GM18868 (cell line): ENCODE results near the gene PTPRR.
"Not testable (repeated sequence)": the region's sequence is repeated elsewhere in the genome, so short reads cannot be mapped to it uniquely, and the experiment has no call there.

Source experiments
- ATAC-seq: cut with Tn5 transposase; IDR thresholded peaks from one replicate; pipeline ENCODE4 v1.9.1; 2021; ENCODE audit warnings: mild to moderate bottlenecking, moderate library complexity; ENCODE audit not compliant: unreplicated experiment

PTPRR gene

DNA sequence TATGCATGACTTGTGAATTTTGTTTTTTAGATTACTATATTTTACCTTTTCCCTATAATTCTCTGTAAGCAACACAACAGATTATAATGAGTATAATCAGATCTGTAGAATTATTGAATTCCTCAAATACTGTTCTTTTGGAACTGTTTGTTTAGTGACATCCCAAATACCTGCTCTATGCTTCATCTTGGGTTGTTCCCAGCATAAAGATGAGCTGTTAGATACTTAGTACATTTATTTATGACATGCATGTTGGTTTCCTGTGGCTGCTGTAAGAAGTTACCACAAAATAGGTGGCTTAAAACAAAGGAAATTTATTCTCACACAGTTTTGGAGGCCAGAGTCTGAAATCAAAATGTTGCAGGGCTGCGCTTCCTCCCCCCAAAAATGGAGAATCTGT is 78.4 kb downstream of the PTPRR start:
- ATAC-seq: no peak

DNA sequence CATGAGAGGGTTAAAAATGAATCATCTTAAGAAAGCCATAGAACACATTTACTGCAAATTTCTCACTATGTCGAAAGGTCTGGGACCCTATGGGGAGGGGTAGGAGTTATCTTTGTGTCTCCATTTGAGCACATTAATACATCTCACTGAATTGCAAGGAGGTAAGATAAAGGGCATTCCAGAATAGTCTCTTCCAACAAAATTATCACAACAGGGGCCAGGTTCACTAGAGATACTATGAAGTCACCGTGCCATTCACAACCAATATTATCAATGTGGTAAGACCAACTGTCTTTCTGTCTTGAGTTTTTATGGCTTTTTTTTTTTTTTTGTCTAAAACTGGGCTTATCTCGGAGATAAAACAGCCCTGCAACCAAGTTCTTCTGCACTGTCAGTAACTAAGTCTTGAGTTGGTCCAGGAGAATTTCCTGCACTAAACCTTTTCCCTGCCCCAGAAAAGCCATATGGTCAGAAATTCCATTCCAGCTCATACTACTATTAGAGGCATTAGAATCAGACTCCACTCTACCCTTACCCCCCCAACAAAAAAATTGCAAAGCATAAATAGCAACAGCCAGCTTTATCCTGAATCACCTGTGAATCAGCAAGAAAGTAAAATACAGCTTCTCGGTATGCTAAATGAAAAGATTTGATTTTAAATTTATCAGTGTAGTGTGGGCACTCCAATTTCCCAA is 79.7 kb downstream of the PTPRR start:
- ATAC-seq: no peak

DNA sequence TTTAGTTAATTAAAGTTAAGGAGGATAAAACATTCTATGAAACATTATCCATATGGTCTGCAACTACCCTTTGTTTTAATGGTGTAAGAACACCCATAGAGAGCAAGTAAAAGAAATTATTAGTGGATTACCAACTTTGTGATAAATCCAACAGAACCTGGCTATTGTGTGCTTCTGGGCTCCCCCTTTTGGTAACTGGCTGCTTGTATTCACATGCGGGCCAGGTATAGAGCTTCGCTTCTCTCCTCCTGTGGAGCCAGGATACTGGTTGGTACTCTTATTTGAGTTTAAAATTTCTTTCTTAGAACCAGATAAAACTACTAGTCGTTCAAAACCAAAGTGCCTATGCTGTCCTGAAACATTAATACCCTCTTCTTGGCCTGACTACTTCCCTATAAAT is 81.0 kb downstream of the PTPRR start:
- no peak for ATAC-seq

DNA sequence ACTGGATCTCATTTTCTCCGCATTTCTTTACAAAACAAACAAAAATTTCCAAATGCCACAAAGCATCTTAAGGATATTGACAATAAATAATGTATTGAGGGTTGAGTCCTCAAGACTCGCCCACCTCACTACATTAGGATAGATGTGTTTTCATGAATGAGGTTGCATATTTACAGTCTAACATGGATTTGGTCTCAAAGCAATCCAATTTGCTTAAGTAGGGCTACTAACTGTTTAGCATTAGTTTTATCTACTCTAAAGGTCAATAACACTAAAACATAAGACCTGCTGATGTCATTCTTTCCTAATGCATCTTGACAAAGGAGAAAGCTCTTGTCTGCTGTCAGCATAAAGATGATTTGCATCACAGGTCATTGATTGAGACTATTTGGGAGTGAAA is 82.4 kb downstream of the PTPRR start:
- no peak for ATAC-seq

DNA sequence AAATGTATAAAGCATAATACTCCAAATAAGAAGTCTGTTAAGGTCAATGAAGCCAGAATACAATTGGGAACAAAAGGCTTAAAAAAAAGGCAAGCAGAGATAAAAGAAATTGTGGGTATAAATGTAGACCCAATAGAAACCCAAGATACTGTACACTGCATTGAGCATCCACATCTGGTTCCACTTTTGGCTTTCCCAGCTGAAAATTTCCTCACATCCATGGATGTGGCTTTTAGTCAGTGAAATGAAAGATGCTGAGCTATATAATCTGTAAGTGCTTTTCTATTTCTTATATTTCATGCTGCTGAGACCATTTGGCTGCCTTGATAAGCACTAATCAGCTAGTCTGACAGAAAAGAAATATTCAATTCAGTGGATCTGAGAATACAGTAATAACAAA is 83.5 kb downstream of the PTPRR start:
- no peak for ATAC-seq

DNA sequence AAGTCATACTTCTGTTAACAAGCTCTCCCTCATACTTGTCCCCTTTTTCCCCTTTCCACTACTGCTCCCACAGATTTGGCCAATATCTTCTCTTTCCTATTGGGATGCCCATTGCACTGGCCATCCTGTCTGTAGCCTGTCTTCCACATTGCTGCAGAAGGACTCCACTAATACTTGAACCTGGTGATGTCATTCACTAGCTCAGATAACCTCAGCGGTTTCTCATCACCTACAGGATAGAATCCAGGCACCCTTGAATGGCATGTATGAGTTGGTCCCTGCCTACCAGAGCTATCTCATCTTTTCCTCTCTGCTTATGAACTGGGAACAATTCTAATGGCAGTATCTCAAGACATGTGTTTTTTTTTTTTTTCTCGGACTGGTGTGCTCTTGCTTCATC is 84.6 kb downstream of the PTPRR start:
- ATAC-seq: no peak

DNA sequence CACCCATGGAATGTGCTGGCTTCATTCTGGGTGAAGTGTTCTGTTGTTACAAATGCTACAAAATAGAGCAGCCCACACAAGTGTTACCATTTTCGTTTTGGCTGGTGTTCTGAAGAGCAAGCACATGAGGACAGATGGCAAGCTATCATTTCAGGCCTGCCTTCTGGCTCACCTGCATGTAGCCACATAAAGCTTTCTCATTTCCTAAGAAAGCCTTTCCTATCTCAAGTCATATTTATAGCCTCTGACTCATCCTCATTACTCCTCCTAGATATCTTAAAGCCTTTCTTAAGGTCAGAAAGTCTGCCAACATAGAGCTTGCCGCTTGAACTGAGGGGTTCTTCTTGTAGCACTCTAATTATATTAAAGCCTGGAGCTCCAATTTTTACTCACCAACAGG is 89.0 kb downstream of the PTPRR start:
- no peak for ATAC-seq

DNA sequence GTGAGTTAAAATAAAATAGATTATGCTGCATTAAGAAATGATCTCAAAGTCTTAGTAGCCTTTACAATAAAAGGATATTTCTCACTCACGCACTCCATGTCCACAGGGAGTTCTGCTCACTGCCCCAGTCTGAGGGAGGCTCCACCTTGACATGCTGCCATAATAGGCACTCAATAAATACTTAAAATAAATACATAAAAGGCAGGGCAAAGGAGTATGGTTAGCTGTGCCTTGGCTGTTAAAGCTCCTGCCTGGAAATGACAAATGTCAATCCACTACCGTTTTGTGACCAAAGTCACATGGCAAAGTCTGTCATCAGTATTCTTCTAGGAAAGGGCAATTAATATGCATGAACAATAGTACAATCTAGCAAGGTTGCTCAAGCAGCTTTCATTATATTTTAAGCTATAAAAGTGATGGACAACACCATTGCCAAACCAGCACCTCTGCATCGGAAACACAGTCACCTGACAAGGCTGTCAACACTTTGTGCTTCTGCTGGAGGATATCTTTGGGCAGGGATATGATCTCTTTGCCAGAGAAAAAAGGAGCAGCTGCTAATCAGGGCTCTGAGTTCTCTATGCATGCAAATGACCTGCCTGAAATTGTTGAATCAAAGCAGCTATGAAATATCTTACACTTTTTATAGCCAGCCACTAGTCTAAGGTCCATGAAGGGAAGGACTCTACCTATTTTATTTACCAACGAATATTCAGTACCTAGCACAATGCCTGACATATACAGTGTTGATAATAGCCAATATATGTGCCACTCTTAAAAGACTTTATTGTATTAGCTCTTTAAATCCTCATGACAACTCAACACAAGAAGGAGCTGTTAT is 90.1 kb downstream of the PTPRR start:
- ATAC-seq: no peak

DNA sequence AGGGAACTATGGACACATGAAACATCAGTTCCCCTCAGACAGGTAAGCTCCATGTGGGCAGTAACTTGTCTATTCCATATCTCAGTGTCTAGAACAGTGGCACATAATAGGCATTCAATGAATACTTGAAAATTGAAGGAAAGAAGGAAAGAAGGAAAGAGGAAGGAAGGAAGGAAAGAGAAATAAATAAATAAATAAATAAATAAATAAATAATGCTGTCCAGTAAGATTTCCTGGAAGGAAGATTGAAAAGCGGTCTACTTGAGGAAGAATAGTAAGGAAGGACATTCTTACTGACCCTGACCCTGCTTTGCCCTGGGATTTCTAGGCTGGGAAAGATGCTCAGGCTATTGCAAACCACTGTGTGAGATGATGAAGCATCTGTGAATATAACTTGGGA is 91.5 kb downstream of the PTPRR start:
- no peak for ATAC-seq

DNA sequence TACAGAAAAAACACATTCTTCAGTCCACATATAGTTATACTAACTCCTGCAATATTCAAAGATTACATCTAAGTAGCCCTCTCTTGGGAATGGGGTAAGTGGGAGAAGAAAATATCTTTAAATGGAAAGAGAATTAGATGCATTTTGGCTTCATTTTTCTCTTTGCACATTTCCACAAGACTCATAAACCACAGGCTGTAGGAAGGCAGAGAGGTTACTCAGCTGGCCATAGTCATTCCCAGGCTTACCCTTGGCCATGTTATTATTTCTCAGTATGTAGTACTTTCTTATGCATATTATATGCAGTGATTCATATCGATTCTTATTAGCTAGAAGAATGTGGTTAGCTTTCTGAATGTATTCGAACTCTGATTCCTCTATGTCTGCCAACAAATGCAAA is 92.2 kb downstream of the PTPRR start:
- no peak for ATAC-seq

DNA sequence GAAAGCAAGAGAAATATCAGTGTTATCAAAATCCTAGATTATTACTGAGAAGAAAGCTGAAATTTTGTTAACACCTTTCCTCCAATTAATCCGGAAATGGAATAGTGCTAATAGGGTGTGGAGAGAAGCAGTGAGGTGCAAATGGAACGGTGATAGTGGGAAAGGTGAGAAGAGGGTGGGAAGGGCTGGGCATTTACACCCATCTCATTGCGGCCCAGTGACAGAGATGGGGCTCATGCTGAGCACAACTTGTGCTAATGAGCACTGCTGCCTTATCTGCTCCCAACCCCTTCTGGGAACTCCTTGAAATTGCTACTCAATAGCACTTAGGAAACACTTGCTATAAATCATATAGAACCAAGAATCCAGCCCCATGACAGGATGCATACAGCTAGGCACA is 94.4 kb downstream of the PTPRR start:
- ATAC-seq: no peak

DNA sequence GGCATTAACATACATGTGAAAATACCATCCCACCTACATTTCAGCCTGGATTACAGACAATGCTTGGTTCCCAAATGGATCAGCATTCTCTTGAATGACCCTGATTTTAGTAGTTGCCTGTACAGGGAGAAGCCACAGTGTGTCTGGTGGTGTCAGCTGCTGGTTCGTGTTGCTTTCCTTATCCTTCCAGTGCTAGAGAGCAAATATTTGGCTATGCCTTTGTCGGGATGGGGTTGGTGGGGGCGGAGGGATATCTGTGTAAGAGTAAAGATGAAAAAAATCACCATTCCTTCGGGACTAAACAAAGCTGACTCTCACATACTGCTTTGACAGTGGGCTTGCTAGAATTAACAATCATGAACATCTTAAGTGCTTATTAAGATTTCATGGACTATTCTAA is 96.0 kb downstream of the PTPRR start:
- no peak for ATAC-seq

DNA sequence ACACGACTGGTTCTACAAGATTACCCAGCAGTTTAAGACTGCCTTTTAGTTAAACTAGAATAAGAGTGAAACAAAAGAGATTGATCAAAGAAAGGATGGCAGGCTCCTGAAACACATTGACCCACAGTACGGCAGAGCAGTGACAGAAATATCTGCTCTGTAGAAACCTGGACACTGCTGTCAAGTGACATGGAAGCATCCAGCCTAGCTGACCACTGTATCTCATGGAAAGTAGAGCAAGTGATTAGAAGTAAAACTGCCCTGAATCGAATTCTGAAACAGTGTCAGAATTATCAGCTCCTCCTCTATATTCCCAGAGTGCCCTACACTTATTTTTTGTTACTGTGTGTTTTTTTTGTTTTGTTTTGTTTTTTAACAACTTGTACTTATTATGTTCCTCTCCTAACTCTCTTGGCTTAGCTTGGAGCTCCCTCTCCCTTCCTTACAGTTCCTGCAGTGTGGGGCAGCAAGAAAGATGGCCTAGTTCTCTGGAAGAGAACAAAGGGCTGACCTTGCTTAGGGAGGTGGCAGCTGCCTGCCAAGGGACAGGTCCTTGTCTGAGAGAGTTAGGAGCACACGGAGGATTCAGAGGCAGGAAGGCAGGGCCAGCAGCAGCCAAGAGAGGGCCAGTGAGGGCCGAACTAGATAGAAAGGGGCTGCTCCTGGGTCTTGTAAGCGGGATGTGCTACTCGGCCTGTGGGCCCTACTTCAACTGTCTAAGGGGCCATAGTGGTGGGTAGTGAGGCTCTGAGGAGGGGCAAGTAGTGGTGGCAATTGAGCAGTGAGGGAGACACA is 97.2 kb downstream of the PTPRR start:
- no peak for ATAC-seq

DNA sequence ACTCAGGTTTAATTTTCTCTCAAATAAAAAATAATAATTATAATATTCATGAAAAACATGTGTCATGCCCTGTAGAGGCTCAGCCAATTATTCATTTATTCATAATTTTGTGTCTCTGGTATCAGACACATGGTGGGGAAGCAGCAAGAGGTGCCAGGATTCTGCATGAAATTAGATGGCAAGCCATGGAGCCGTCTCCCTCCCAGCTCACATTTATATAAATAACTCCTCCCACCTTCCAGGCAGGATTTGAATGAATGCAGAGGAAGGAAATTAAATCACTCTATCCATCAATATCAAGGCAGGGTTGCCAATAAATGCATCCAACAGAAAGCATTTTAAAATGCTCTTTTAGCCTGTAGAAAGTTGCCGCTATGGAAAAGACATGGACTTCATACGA is 98.1 kb downstream of the PTPRR start:
- no peak for ATAC-seq

DNA sequence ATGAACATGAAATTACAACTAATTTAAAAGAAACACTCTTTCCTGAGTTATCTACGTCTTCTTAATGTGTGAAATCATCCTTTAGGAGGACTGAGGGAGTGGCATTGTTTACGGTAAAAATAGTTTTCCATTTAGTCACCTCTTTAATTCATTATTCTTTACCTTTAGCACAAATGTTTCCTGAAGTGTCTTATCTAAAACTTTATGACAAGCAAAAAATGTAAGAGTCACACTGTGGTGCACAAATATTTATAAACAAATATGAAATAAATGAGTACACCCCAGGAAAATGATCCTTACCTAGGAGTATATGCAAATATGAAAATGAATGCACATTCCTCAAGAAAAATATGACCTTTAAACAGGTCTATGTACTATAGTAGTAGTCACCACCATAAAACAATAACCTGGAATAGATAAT is 104.6 kb downstream of the PTPRR start:
- no peak for ATAC-seq

DNA sequence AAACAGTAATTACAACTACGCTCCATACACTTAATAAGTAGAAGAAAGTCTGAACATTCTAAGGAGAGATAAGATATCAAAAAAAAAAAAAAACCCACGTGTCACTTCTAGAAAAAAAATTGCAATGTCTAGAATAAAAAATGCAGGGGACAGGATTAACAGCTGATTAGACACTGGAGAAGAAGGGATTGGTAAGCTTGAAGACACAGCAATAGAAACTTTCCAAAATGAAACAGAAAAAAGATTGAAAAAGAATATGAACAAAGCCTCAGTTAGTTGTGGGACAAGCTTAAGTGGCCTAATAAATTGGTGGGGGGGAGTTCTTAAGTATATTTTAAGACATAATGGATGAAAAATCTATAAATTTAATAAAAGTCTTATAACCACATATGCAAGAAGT is 105.5 kb downstream of the PTPRR start:
- no peak for ATAC-seq

DNA sequence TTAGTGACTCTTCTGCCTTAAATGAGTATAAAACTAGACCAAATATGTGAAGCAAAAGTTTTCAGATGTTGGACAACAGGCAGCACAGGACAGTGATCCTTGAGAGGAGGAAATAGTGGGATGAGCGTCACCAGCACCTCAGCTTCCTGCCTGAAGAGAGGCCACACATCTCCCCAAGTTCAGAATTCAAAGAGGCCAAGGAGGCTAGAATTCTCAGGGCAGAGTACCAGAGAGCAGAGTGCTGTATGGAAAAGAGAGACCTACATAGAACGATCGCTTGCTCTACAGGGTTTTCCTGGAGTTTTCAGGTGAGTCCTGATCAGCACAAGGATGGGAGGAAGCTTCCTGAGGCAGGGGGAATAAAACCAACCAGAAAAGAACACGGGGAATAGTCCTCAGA is 107.0 kb downstream of the PTPRR start:
- ATAC-seq: no peak

DNA sequence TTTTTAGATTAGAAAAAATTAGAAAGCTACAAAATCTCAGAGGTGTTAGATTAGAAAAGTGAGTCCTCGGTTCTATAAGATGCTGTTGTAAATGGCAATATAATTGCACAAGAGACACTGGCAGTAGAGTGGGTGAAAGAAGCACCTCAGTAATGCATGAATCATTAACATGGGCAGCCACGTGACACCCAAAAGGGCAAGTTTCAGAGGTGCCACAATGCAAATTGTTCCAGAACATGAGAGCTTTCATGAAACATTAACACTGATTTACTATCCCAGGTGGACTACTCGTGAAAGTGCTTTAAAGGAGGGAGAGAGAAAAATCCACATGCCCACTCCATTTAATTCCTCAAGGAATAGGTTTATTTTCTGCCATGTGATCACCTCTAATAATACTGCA is 108.4 kb downstream of the PTPRR start:
- ATAC-seq: no peak

DNA sequence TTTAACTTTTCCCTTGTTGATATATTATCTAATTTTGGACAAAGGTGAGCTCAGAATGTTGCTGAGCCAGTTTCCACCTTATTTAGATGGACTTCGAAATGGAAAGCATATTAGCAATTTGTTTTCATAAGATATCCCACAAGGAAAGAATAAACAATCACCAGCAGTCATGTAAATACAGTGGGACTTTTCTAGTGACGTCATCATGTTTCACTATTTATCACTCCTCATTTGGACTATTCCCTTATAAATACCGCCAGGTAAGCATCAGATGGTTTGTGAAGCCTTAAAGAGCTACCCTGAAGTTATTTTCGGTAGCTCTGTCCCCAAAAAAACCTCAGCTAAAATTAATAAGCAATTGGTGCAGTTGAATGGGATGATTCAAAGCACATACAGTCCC is 110.7 kb downstream of the PTPRR start:
- ATAC-seq: no peak

DNA sequence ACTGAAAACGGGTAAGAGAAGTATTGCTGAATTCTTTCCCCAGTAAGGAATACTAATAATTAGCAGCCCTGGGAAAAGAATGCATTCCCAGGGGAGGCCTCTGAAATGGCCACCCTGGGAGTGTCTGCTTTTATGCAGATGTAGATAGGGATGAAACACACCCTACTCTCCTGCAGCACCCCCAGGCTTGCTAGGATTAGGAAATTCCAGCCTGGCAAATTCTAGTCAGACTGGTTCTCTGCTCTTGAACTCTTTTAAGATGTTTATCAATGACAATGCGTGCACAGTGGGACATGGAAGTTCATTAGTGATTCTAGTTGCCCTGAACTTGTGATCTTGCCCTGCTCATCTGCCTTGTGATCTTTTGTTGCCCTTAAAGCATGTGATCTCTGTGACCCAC is 112.5 kb downstream of the PTPRR start:
- not testable (repeated sequence) for ATAC-seq

DNA sequence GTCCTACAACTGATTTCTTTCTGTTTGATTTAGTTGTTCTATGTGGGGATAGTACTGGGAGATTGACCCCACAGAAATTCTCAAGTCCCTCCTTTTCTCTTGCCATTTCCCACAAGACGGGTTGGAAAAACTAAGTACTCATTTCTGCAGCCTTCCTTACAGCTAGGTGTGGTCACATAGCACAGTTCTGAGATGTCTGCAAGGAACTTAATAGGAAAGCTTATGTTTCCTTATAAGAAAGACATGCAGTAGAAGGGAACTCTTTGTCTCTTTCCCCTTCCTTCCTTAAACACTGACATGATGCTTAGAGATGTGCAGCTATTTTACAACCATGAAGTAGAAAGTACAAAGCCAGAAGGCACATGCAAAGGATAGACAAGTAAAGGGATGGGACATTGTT is 113.7 kb downstream of the PTPRR start:
- no peak for ATAC-seq

DNA sequence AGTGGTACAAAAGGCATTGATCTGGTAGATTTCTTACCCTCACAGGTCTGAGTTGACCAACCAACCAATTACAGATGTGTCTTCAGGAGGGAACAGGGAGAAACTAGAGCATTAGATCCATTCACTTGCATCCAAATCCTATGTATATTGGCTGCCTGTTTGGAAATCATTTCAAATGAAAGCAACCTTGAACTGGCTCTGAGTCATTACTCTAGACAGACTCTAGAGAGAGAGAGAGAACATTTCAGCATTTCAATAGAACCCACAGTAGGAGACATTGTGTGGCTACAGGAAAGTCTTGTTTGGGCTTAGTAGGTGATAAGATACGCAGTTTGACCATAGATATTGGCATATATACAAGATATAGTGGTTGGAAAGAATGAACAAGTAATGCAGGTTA is 114.5 kb downstream of the PTPRR start:
- ATAC-seq: no peak
